ENCODE measurements around the gene ALK.
A peak's percentile ranks its signal among the peaks of the same experiment; 100 is the strongest.
"Not testable (repeated sequence)": the region's sequence is repeated elsewhere in the genome, so short reads cannot be mapped to it uniquely, and the experiment has no call there.

The ALK gene

GRCh38 chr2:29263886-29264285 lies 657.5 kb downstream of the ALK start:
- H3K4me3 ChIP-seq (ENCODE audit: low read depth, low read length), result no peak overlapping the region
- DNase-seq (ENCODE audit: low read depth), result no peak

GRCh38 chr2:29262681-29263260 lies 658.6 kb downstream of the ALK start:
- H3K4me3 ChIP-seq (ENCODE audit: low read depth, low read length), result no peak overlapping the region
- DNase-seq (ENCODE audit: low read depth), result no peak

- H3K4me3 ChIP-seq (ENCODE audit: low read depth, low read length), result no peak overlapping the region
- no peak for DNase-seq (ENCODE audit: low read depth)
Observed at GRCh38 chr2:29261003-29261402, 660.4 kb downstream of the ALK start.

GRCh38 chr2:29260142-29260772 lies 661.1 kb downstream of the ALK start:
- peak; percentile 13 for DNase-seq (ENCODE audit: low read depth)
- H3K4me3 ChIP-seq (ENCODE audit: low read depth, low read length), result no peak overlapping the region

GRCh38 chr2:29259221-29259620 lies 662.2 kb downstream of the ALK start:
- H3K4me3 ChIP-seq (ENCODE audit: low read depth, low read length), result no peak overlapping the region
- DNase-seq (ENCODE audit: low read depth), result no peak

GRCh38 chr2:29255004-29255403 lies 666.4 kb downstream of the ALK start:
- no peak overlapping the region for H3K4me3 ChIP-seq (ENCODE audit: low read depth, low read length)
- no peak for DNase-seq (ENCODE audit: low read depth)

- not testable (repeated sequence) for H3K4me3 ChIP-seq (ENCODE audit: low read depth, low read length); DNase-seq (ENCODE audit: low read depth)
Observed at GRCh38 chr2:29253495-29254275, 667.7 kb downstream of the ALK start.

GRCh38 chr2:29253026-29253425 lies 668.4 kb downstream of the ALK start:
- no peak overlapping the region for H3K4me3 ChIP-seq (ENCODE audit: low read depth, low read length)

GRCh38 chr2:29251406-29251805 lies 670.0 kb downstream of the ALK start:
- H3K4me3 ChIP-seq (ENCODE audit: low read depth, low read length), result no peak overlapping the region
- DNase-seq (ENCODE audit: low read depth), result no peak

More at GRCh38 chr2:29253026-29253425, 668.4 kb downstream of the ALK start:
- DNase-seq (ENCODE audit: low read depth), result no peak

- no peak for DNase-seq (ENCODE audit: low read depth)
- no peak overlapping the region for H3K4me3 ChIP-seq (ENCODE audit: low read depth, low read length)
Observed at GRCh38 chr2:29250977-29251376, 670.4 kb downstream of the ALK start.

GRCh38 chr2:29249666-29250253 lies 671.6 kb downstream of the ALK start:
- DNase-seq (ENCODE audit: low read depth), result no peak
- no peak overlapping the region for H3K4me3 ChIP-seq (ENCODE audit: low read depth, low read length)

GRCh38 chr2:29247336-29247914 lies 674.0 kb downstream of the ALK start:
- no peak overlapping the region for H3K4me3 ChIP-seq (ENCODE audit: low read depth, low read length)
- DNase-seq (ENCODE audit: low read depth), result no peak

GRCh38 chr2:29246383-29247300 lies 674.7 kb downstream of the ALK start:
- no peak for DNase-seq (ENCODE audit: low read depth)
- H3K4me3 ChIP-seq (ENCODE audit: low read depth, low read length), result no peak overlapping the region

- DNase-seq (ENCODE audit: low read depth), result no peak
- no peak overlapping the region for H3K4me3 ChIP-seq (ENCODE audit: low read depth, low read length)
Observed at GRCh38 chr2:29245742-29246382, 675.5 kb downstream of the ALK start.

- not testable (repeated sequence) for H3K4me3 ChIP-seq (ENCODE audit: low read depth, low read length); DNase-seq (ENCODE audit: low read depth)
Observed at GRCh38 chr2:29245035-29245741, 676.2 kb downstream of the ALK start.

GRCh38 chr2:29242621-29243375 lies 678.6 kb downstream of the ALK start:
- H3K4me3 ChIP-seq (ENCODE audit: low read depth, low read length), result no peak overlapping the region
- no peak for DNase-seq (ENCODE audit: low read depth)

- no peak for DNase-seq (ENCODE audit: low read depth)
- no peak overlapping the region for H3K4me3 ChIP-seq (ENCODE audit: low read depth, low read length)
Observed at GRCh38 chr2:29241955-29242565, 679.3 kb downstream of the ALK start.
